ENCODE results near the gene ZNF850.
"Not testable (repeated sequence)": the region's sequence is repeated elsewhere in the genome, so short reads cannot be mapped to it uniquely, and the experiment has no call there.

The ZNF850 gene

DNA sequence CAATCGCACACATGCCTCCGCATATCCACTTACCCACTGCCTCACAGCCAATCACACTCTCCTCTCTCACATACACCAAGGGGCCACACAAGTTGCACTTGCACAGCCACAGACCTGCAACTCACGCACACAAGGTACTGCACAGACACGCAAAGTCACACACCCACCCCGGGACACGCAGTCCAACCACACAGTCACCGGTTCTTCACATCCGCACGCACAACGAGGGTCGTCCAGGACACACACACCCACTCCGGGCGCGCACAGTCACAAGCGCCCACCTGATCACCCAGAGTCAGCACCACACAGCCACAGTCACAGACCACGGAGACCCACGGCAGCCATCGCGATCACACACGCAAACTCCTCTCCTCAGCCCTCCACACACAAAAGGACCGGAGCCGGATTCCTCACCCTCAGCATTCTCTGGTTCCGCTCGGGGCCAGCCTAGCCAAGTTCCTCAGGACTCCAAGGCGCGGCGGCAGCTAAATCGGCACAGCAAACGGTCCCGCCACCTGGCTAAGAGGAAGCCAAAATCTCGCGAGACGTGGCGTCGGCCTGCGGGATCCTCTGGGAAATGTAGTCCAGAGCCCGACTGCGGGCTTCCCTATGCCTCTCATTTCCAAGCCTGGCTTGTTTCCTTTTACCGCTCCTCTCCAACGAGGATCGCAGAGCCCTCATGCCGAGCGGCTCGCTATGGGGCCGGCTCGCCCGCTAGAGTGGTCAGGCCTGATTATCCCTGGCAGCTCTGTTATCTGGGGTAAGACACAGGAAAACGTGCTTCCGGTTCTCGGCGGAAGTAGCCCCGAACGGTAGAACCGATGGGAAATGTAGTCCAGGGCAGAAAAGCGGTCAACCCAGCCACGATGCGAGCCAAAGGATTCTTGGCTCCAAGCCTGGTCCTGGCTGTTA, at the start of gene ZNF850:
Gene ZNF850, minus strand, starts transcription at position 497 of the 912 bp plus-strand sequence. CDS start 10,201 bp downstream, outside the sequence.
- DNase-seq, result peak; percentile 89 to 93

DNA sequence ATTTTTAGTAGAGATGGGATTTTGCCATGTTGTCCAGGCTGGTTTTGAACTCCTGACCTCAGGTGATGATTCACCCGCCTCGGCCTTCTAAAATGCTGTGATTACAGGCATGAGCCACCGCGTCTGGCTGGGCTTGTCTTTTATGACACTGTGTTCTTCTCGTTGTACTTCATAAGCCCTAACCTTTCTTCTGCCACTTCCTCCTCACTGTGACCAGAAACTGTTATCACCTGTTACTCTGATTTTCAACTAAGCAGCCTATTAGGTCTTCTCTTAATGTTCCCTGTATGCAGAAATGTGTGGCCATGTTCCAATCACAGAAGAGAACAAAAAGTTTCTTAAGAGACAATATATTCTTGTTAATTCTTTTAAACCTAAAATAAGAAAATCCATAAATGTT, 49.2 kb upstream of the ZNF850 start:
- DNase-seq, result no peak

DNA sequence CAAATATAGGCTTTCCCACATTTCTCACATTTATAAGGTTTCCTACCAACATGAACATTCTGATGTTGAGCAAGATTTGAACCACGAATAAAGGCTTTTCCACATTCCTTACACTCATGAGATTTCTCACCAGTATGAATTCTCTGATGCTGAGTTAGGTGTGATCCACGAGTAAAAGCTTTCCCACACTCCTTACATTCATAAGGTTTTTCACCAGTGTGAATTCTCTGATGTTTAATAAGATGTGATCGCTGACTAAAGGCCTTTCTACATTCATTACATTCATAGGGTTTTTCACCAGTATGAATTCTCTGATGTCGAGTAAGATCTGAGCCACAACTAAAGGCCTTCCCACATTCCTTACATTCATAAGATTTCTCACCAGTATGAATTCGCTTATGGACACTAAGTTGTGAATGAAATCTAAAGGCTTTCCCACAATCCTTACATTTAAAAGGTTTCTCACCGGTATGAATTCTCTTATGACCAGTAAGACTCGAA, 46.6 kb upstream of the ZNF850 start:
- no peak for DNase-seq

DNA sequence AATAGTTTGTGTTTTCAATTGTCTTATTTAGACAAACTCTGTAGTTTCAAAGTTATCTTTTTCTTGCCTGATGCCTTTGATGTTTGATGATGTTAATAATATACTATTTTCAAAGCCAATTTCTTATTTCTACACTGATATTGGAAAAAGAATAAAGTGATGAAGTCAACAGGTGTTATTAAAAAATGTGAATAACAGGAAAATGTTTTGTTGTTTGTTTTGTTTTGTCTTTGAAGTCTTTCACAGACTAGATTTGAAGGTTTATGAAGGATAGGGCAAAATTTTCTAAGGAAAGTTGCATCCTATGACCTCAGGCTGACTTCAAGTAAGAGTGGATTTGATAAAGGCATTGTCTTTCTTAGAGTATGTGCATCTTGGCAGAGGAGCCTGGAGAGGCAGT, 34.4 kb upstream of the ZNF850 start:
- DNase-seq, result no peak

DNA sequence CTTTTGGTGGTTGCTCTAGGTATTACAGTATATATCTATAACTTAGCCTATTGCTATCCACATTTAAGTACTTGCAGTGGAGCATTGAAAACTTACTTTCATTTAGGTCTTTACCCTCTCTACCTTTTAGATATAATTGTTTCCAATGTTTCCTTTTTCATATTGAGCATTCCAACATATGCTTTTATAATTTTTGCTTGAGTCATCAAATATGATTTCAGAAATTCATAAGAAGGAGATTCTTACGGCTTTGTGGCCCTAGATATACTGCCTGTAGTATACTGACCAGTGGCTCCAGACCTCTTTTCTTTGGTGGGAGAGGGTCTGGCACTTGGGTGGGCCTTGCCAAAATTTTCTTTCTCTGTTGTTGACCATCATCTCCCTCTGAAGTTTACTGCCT, 32.8 kb upstream of the ZNF850 start:
- no peak for DNase-seq

DNA sequence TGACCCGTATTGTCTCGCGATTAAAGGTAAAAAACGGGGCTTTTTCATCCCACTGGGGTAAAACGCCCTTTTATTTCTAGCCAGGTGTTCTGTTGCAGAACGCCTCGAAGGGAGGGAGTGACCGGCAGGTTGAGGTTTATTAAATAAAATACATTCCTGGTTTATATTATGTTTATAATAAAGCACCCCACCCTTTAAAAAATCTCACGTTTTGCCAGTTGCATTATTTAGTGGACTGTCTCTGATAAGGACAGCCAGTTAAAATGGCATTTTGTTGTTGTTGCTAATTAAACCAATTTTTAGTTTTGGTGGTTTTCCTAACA, 25.1 kb upstream of the ZNF850 start:
- DNase-seq, result no peak

DNA sequence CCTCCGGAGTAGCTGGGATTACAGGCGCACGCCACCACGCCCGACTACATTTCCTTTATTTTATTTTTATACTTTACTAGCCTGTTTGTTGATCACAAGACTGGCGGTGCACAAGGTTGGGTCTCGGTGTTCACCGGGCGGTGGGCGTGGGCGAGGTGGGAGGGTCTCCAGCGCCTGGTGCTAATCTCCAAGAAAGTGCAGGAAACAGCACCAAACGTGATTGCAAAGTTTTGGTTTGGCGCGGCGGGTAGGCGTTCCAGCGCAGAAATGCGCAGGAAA, 24.0 kb upstream of the ZNF850 start:
- no peak for DNase-seq

DNA sequence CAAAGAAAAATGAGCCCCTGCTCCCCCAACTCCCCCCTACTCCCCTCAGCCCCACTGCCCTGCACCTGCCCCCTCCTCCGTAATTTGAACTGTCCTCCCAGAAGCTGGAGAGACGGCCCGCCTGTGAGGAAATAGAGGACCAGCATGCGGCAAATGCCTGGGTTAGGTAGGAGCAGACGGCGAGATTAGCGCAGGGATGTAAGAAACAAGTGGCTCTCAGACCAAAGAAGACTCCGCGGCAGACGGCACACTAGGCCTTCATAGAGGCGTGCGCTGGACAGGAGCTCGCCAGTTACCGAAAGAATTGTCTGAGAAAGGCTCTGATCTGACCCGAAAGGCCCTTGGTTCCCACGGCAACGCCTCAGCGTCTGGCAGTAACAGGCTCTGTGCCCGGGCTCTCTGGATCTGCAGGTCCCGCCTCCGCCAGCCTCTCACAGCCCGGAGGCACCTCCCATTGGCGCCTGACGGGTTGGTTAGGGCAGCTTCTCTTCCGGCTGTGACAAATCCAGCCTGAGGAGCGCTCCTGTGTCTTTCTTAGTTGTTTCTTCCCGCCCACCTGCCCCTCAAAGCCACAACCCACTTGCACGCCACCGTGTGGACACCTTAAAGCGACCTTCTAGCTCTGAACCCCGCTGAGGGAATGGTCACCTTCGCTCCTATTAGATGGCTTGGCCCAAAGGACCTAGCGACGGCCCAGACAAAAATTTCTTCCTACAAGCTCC, 19.0 kb upstream of the ZNF850 start:
- DNase-seq, result not testable (repeated sequence)

DNA sequence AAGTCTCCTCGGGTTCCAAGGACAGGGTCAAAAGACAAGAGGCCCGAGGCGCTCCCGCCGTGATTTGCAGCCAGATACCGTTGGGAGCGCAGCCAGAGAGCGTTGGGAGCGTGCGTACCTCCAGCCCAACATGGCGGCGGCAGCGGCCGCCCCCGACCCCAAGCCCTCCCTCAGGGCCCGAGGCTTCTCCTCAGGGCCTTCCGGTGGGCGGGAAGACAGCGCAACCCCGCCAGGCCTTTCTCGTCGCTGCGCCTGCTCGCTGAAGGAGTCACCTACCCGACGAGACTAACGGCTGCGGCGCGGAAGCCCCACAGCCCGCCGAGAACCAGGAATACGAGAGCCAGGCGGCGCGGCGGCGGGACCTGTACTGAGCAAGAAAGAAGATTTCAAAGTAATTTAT, 3.2 kb upstream of the ZNF850 start:
- no peak for DNase-seq

DNA sequence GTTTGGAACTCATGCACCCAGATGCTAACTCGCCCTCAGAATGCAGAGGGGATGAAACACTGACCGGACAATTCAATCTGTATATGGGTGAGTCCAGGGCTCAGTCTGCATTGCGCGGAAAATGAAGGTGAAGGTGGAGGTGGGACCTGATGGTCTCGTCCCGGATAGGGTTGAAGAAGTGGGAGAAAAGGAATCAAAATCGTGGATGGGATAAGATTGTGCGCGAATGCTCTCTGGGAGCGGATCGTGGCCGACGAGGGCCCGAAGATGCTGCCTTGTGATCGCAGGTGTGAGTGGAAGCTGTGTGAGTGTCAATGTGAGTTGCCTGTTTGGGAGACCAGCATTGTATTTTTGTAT, 594 bp upstream of the ZNF850 start:
- no peak for DNase-seq

DNA sequence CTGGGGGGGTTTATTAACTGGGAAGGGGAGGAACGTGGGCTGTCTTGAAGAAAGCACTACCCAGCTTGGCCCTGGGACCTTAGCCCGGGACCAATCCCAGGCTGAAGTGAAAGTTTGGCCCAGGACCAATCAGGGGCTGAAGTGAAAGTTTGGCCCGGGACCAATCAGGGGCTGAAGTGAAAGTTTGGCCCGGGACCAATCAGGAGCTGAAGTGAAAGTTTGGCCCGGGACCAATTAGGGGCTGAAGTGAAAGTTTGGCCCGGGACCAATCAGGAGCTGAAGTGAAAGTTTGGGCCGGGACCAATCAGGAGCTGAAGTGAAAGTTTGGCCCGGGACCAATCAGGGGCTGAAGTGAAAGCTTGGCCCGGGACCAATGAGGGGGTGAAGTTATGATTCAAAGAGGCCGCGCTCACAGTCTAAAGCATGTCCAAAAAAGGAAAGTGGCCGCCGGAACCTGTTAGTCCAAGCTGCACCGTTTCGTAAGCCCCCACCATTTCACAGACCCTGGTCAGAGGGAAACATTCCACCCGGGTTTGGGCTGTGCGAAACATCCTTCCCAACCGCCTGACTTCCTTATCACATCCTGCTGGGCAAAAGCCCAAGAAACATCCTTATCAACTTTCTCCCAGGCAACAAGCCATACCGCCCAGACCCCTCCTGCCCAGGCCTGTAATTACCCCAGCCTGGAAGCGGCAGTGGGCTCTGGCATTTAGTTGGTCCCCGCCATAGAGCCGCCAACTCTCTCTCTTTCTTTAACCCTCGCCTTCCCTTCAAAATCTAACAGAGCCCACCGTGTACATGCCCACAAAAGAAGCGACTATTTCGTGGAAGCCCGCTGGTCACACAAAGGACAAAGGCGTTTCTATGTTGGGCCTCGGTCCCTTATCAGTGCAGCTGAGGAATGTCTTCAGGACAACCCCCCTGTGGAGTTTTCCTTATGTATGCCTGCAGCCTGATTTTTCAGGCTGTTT, 1.1 kb downstream of the ZNF850 start:
- peak; percentile 54 to 65 for DNase-seq

DNA sequence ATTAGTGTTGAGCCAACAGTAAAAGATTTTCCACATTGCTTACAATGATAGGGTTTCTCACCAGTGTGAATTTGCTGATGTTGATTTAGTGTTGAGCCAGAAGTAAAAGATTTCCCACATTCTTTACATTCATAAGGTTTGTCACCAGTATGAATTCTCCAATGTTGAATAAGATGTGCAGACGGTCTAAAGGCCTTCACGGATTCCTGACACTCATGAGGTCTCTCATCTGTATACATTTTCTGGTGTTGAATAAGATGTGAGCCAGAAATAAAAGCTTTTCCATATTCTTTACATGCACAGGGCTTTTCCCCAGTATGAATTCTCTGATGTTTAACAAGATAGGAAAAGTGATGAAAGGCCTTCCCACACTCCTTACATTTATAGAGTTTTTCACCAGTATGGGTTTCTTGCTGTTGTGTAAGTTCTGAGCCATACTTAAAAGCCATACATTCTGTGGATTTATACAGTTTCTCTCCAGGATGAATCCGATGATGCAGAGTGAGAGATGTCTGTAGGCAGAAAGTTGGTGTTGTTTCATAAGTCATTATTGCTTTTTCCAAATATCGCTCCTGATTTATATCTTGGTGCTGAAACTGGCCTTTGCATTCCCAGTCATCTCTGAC, 22.4 kb downstream of the ZNF850 start:
- no peak for DNase-seq

DNA sequence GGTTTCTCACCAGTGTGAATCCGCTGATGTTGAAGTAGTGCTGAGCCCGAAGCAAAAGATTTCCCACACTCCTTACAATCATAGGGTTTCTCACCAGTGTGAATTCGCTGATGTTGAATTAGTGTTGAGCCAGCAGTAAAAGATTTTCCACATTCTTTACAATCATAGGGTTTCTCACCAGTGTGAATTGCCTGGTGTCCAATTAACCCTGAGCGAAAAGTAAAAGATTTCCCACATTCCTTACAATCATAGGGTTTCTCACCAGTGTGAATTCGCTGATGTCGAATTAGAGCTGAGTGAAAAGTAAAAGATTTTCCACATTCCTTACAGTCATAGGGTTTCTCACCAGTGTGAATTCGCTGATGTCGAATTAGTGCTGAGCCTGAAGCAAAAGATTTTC, 23.0 kb downstream of the ZNF850 start:
- not testable (repeated sequence) for DNase-seq

DNA sequence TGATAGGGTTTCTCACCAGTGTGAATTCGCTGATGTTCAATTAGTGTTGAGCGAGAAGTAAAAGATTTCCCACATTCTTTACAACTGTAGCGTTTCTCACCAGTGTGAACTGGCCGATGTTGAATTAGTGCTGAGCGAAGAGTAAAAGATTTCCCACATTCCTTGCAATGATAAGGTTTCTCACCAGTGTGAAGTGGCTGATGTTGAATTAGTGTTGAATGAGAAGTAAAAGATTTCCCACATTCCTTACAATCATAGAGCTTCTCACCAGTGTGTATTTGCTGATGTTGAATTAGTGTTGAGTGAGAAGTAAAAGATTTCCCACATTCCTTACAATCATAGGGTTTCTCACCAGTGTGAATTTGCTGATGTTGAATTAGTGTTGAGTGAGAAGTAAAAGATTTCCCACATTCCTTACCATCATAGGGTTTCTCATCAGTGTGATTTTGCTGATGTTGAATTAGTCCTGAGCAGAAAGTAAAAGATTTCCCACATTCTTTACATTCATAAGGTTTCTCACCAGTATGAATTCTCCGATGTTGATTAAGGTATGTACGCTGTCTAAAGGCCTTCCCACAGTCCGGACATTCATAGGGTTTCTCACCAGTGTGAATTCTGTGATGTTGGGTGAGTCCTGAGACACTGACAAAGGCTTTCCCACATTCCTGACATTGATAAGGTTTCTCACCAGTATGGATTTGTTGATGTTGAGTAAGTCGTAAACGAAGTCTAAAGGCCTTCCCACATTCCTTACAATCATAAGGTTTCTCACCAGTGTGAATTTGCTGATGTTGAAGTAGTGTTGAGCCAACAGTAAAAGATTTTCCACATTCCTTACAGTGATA, 24.0 kb downstream of the ZNF850 start:
- DNase-seq, result no peak

DNA sequence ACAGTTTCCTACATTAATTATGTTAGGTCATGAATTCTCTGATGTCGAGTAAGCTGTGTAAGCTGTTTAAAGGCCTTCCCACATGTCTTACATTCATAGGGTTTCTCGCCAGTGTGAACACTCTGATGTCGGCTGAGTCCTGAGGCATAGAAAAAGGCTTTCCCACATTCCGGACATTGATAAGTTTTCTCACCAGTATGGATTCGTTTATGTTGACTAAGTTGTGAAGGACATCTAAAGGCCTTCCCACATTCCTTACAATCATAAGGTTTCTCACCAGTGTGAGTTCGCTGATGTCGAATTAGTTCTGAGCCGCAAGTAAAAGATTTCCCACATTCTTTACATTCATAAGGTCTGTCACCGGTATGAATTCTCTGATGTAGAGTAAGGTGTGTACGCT, 24.9 kb downstream of the ZNF850 start:
- no peak for DNase-seq

DNA sequence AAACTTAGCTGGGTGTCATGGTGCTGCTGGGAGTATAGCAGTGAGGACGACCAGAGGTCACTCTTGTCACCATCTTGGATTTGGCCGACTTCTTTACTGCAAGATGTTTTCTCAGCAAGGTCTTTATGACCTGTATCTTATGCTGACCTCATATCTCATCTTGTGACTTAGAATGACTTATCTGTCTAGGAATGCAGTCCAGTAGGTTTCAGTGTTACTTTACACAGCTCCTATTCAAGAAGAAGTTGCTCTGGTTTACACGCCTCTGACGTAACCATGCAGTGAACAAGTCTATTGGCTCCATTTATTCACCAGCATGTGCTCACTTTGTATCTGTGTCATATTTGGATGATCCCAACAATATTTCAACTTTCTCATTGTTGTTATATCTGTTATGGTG, 26.7 kb downstream of the ZNF850 start:
- DNase-seq, result no peak

DNA sequence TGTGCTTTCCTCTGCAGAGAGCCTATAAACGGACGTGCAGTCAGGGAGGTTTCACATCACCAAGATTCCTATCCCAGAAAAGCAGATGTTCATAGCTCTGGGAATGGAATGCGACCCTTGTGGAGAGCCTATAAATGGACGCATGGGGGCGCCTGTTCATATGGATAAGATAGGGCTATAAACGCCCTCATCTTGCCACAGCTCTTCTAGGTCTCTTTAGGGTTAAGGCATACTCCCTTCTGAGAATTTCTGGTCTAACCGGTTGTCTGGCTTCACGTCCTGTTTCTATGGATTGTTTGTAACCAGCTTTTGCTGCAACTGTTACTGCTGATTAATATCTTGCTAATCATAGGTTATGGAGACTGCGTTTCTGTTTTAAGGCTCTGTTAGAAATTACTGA, 36.4 kb downstream of the ZNF850 start:
- not testable (repeated sequence) for DNase-seq

DNA sequence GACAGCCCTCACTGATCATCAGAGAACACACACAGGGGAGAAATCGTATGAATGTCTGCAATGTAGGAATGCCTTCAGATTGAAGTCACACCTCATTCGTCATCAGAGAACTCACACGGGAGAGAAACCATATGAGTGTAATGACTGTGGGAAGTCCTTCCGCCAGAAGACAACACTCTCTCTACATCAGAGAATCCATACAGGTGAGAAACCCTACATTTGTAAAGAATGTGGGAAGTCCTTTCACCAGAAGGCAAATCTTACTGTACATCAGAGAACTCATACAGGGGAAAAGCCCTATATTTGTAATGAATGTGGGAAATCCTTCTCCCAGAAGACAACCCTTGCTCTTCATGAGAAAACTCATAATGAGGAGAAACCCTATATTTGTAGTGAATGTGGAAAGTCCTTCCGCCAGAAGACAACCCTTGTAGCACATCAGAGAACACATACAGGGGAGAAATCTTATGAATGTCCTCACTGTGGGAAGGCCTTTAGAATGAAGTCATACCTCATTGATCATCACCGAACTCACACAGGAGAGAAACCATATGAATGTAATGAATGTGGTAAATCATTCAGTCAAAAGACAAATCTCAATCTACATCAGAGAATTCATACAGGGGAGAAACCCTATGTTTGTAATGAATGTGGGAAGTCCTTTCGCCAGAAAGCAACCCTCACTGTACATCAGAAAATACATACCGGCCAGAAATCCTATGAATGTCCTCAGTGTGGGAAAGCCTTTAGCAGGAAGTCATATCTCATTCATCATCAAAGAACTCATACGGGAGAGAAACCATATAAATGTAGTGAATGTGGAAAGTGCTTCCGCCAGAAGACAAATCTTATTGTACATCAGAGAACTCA, 52.7 kb downstream of the ZNF850 start:
- no peak for DNase-seq

DNA sequence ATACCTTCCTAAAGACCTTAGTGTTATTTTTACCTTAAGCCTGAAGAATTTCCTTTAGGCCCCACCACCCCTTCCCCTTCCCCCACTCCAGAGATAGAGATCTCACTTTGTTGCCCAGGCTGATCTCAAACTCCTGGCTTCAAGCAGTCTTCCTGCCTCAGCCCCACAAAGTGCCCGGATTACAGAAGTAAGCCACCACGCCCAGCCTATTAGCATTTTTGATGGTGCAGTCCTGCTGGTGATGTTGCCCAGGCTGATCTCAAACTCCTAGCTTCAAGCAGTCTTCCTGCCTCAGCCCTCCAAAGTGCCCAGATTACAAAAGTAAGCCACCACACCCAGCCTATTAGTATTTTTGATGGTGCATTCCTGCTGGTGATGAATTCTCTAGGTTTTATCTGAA, 63.2 kb downstream of the ZNF850 start:
- no peak for DNase-seq

DNA sequence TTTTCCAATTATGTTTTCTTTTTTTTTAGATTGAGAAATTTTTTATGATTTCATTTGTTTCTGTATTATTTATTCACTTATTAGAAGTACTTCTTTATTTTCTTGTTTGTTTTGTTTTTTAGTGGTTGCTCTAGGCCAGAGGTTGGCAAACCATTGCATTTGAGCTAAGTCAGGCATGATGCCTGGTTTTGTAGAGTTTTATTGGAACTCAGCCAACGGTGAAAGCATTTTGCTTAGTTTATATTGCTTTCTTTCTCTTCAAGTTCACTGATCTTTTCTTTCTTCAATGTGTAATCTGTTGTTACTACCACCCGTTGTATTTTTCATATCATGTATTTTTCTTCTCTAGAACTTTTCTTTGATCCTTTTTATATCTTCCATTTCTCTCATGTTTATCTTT, 65.5 kb downstream of the ZNF850 start:
- no peak for DNase-seq

DNA sequence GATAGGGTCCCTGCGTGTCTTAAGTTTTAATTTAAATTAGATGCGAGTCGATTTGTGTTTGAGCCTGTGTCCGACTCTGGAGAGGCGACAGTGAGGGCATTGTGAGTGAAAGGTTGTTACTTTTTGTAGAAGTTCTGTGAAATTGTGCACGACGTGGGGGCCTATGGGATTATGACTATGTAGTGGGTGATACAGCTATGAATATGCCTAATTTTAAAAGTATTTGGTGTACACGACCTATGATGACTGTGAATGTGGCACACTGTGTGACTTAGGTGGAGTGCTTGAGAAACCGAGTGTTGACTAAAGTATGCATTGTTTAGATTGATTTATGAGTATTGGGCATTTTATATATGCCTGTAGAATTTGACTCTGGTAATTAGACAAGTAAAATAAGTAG, 84.5 kb downstream of the ZNF850 start:
- DNase-seq, result no peak

All from AML-193 (cell line).